Mucosa of descending colon (tissue), 3 donors: ENCODE data around the gene GABRR3. TPM values are rescaled to one million over a fixed set of nuclear protein-coding genes. Genes with fewer than 3 reads are reported as not detected.

ENCODE experiments used
- ATAC-seq: fragments of 200-7000 bp; cut with Tn5 transposase; one replicate; pipeline ENCODE4 v1.9.1; 2020; ENCODE audit warnings: mild to moderate bottlenecking, moderate library complexity
- DNase-seq, 3 donors: peaks; one replicate each; pipeline ENCODE4 v3.0.0-alpha.2; 2020
- H3K36me3 ChIP-seq: fragments of 200-600 bp; one replicate; pipeline ENCODE4 v1.8.0; 2021; ENCODE audit warnings: low read depth, mild to moderate bottlenecking
- H3K4me1 ChIP-seq: fragments of 200-600 bp; one replicate; pipeline ENCODE4 v1.8.0; 2021; ENCODE audit warnings: low read depth, mild to moderate bottlenecking
- H3K4me3 ChIP-seq: fragments of 200-600 bp; one replicate; pipeline ENCODE4 v1.8.0; 2021; ENCODE audit warnings: mild to moderate bottlenecking
- H3K9me3 ChIP-seq: fragments of 200-600 bp; one replicate; pipeline ENCODE4 v1.8.0; 2021; ENCODE audit warnings: mild to moderate bottlenecking
- CTCF ChIP-seq: fragments of 200-600 bp; IDR thresholded peaks from one replicate; pipeline ENCODE4 v1.8.0; 2022; ENCODE audit warnings: antibody characterized with exemption, mild to moderate bottlenecking
- intact Hi-C, 2 donors: fragments of 100-400 bp; cut with DNase I in 1 of 2; cut with micrococcal nuclease in 1 of 2; formaldehyde crosslinking; loops; one replicate each; pipeline versions ENCODE4 v1.11.0 to v1.11.1; 2022; cut with DNase I, micrococcal nuclease
- total RNA-seq, 3 donors: library from RNA; stranded (reverse); fragmentation: NEBNext Ultra II Directional in 2 of 3; extraction: Animal tissue kit (Norgen Biotek cat#: 25700) in 2 of 3; gene quantifications; one replicate each; pipeline versions ENCODE4 v1.2.1 to v1.2.4, GENCODE V29; 2021 to 2023
- donor health status: DM: no; HTN: no; CAD: no; lungs with moderate emphysema.
- donor health status: DM: no; HTN: no; CAD: no.
- donor health status: DM: no; HTN: yes; CAD: no.

Gene GABRR3
- total RNA-seq, 3 donors from 2014 or later: not detected

DNA sequence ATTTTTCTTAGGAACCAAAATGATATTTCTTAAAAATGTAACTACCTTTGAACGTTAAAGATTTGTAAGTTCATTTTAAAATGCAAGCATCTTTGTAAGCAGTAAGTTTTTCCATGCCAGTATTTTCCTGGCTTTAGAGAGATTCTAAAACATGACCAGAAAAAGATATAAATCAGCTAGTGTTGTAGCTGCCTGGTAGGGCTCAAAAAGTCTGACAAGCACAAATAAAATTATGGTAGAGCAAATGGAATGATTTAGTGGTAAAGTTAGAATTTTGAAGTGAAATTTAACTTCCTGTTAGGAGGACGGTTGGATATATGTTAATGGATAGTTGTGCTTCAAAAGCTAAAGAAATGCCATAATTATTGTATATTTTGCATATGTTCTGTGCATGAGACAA is 29.7 kb downstream of the GABRR3 start:
- Histone ChIP-seq H3K36me3 (no peaks in the 10 kb centered on the region), H3K9me3 (no peaks in the 10 kb centered on the region), H3K4me3 (no peak overlapping the region), H3K4me1 (no peaks in the 10 kb centered on the region)
- intact Hi-C loops: no loop called here
- no peak for ATAC-seq
- no peak for TF ChIP-seq CTCF
- no peak for DNase-seq

- Histone ChIP-seq H3K36me3 (no peaks in the 10 kb centered on the region), H3K4me3 (no peak overlapping the region), H3K9me3 (no peaks in the 10 kb centered on the region), H3K4me1 (no peaks in the 10 kb centered on the region)
- no peak for DNase-seq
- no peak for TF ChIP-seq CTCF
- ATAC-seq: no peak
- intact Hi-C loops: no loop called here
These were observed 30.4 kb downstream of the GABRR3 start for GRCh38 chr3:98004721-98005120.

GRCh38 chr3:98003306-98003969 is 31.7 kb downstream of the GABRR3 start:
- no peak for ATAC-seq
- no peak for TF ChIP-seq CTCF
- intact Hi-C loops: no loop called here

DNA sequence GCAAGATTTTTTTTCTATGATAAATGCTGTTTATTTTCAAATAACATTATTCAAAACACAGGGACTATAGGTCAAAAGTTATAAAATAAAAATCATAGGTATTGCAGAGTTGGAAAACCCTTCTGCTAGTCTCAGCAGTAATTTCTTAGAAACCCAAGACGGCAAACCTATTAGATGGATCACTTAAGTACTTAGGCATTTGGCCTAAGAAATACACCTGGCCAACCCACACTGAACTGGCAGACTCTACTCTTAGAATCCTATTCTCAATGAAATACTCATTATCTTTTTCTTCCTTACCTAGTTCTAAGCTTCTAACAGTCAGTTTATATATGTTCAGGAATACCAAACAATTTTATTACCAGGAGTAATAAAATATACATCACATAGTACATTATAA is 32.4 kb downstream of the GABRR3 start:
- no peak for TF ChIP-seq CTCF
- Histone ChIP-seq H3K4me3 (no peak overlapping the region), H3K4me1 (no peaks in the 10 kb centered on the region), H3K36me3 (no peaks in the 10 kb centered on the region), H3K9me3 (no peaks in the 10 kb centered on the region)
- DNase-seq: no peak
- no peak for ATAC-seq
- intact Hi-C loops: no loop called here

More at GRCh38 chr3:98003306-98003969, 31.7 kb downstream of the GABRR3 start:
- DNase-seq: no peak
- Histone ChIP-seq H3K4me1 (no peaks in the 10 kb centered on the region), H3K9me3 (no peaks in the 10 kb centered on the region), H3K4me3 (no peak overlapping the region), H3K36me3 (no peaks in the 10 kb centered on the region)

- no peak for DNase-seq
- TF ChIP-seq CTCF: no peak
- no peak overlapping the region for H3K4me3 ChIP-seq
- ATAC-seq: no peak
- H3K36me3 ChIP-seq: no peaks in the 10 kb centered on the region
- no peaks in the 10 kb centered on the region for H3K9me3 ChIP-seq
- intact Hi-C loops: no loop called here
- no peaks in the 10 kb centered on the region for H3K4me1 ChIP-seq
These were observed 35.1 kb downstream of the GABRR3 start for GRCh38 chr3:97999994-98000393.

- no peak for DNase-seq
- Histone ChIP-seq H3K4me3 (no peak overlapping the region), H3K36me3 (no peaks in the 10 kb centered on the region), H3K4me1 (no peaks in the 10 kb centered on the region), H3K9me3 (no peaks in the 10 kb centered on the region)
- no peak for TF ChIP-seq CTCF
- intact Hi-C loops: no loop called here
- no peak for ATAC-seq
These were observed 36.0 kb downstream of the GABRR3 start for GRCh38 chr3:97999103-97999502.
